Thoracic aorta (tissue), 2 donors: ENCODE measurements around the gene TSC1. TPM values are rescaled to one million over a fixed set of nuclear protein-coding genes. Genes with fewer than 3 reads are reported as not detected.

Experiments used
- ATAC-seq: fragments of 150-250 bp; one replicate; pipeline ENCODE4 v1.8.0; 2017; ENCODE audit warnings: low read depth; ENCODE audit not compliant: insufficient number of reproducible peaks, low FRiP score
- DNase-seq: peaks from one replicate; pipeline ENCODE4 v3.0.0-alpha.2; 2020; ENCODE audit warnings: low spot score
- H3K27ac ChIP-seq, 2 donors: fragments of 200-600 bp; sonication (generic); 1 replicate in 1 of 2; 2 replicates in 1 of 2; pipeline ENCODE4 v1.5.1; 2016; ENCODE audit warnings: mild to moderate bottlenecking in 2 of 2, moderate library complexity in 2 of 2
- H3K27me3 ChIP-seq: fragments of 200-600 bp; sonication (generic); replicated peaks from 2 replicates; pipeline ENCODE4 v1.6.0; 2016; ENCODE audit warnings: mild to moderate bottlenecking; ENCODE audit not compliant: insufficient read depth
- H3K36me3 ChIP-seq: fragments of 200-600 bp; sonication (generic); one replicate; pipeline ENCODE4 v1.5.1; 2016
- H3K4me1 ChIP-seq, 2 donors: fragments of 200-600 bp; sonication (generic); 1 replicate in 1 of 2; 2 replicates in 1 of 2; pipeline versions ENCODE4 v1.5.1 to v1.6.0; 2016; ENCODE audit warnings: low read depth in 2 of 2, mild to moderate bottlenecking in 1 of 2; ENCODE audit not compliant: control insufficient read depth in 1 of 2
- H3K4me3 ChIP-seq: fragments of 200-600 bp; sonication (generic); 2 replicates; pipeline ENCODE4 v1.5.1; 2016; ENCODE audit warnings: mild to moderate bottlenecking
- H3K9me3 ChIP-seq: fragments of 200-600 bp; sonication (generic); 2 replicates; pipeline ENCODE4 v1.5.1; 2016
- CTCF ChIP-seq: fragments of 200-600 bp; sonication (generic); IDR thresholded peaks from one replicate; pipeline ENCODE4 v1.5.1; 2019; ENCODE audit warnings: antibody characterized with exemption
- total RNA-seq, 2 donors: library from RNA; depleted of rRNA; stranded (reverse); fragments of >200 nt; gene quantifications; one replicate each; pipeline versions ENCODE4 v1.1.0 to v1.2.3, GENCODE V29; 2016

The TSC1 gene
- total RNA-seq, 2 donors from 2014 or later, result 36.1 to 65.4 TPM

- H3K4me1 ChIP-seq, result no peaks in the 10 kb centered on the region
- H3K9me3 ChIP-seq, result no peaks in the 10 kb centered on the region
- no peak overlapping the region for H3K27ac ChIP-seq
- no peaks in the 10 kb centered on the region for H3K36me3 ChIP-seq
- ATAC-seq (no peak), DNase-seq (no peak)
- H3K4me3 ChIP-seq, result no peak overlapping the region
- TF ChIP-seq CTCF, result no peak
- no peaks in the 10 kb centered on the region for H3K27me3 ChIP-seq
Measured at GRCh38 chr9:132854832-132855231, 89.6 kb downstream of the TSC1 start.

- H3K27me3 ChIP-seq, result no peaks in the 10 kb centered on the region
- H3K4me1 ChIP-seq, result no peaks in the 10 kb centered on the region
- DNase-seq (no peak), ATAC-seq (no peak)
- TF ChIP-seq CTCF, result no peak
- H3K9me3 ChIP-seq, result no peaks in the 10 kb centered on the region
- no peaks in the 10 kb centered on the region for H3K36me3 ChIP-seq
- no peak overlapping the region for H3K27ac ChIP-seq
- H3K4me3 ChIP-seq, result no peak overlapping the region
Measured at GRCh38 chr9:132853482-132853881, 90.9 kb downstream of the TSC1 start.

- Histone ChIP-seq H3K4me3 (no peak overlapping the region), H3K27ac (no peak overlapping the region)
- no peak for DNase-seq
Measured at GRCh38 chr9:132849185-132849706, 95.2 kb downstream of the TSC1 start.

GRCh38 chr9:132846918-132847515, 97.4 kb downstream of the TSC1 start:
- no peaks in the 10 kb centered on the region for H3K27me3 ChIP-seq
- no peak for DNase-seq
- no peak for TF ChIP-seq CTCF
- no peaks in the 10 kb centered on the region for H3K36me3 ChIP-seq
- no peak overlapping the region for H3K27ac ChIP-seq
- H3K4me3 ChIP-seq, result no peak overlapping the region
- H3K4me1 ChIP-seq, result no peaks in the 10 kb centered on the region
- H3K9me3 ChIP-seq, result no peaks in the 10 kb centered on the region
- ATAC-seq, result no peak

More at GRCh38 chr9:132849185-132849706, 95.2 kb downstream of the TSC1 start:
- Histone ChIP-seq H3K9me3 (no peaks in the 10 kb centered on the region), H3K36me3 (no peaks in the 10 kb centered on the region), H3K27me3 (no peaks in the 10 kb centered on the region), H3K4me1 (no peaks in the 10 kb centered on the region)
- no peak for ATAC-seq
- TF ChIP-seq CTCF, result no peak

GRCh38 chr9:132846109-132846917, 98.1 kb downstream of the TSC1 start:
- Histone ChIP-seq H3K27me3 (no peaks in the 10 kb centered on the region), H3K36me3 (no peaks in the 10 kb centered on the region), H3K9me3 (no peaks in the 10 kb centered on the region), H3K27ac (no peak overlapping the region), H3K4me3 (no peak overlapping the region), H3K4me1 (no peaks in the 10 kb centered on the region)
- ATAC-seq, result no peak
- no peak for TF ChIP-seq CTCF
- DNase-seq, result no peak
